Spinal cord (tissue), 10 donors: ENCODE measurements around the gene NCOA3. TPM values are rescaled to one million over a fixed set of nuclear protein-coding genes. Genes with fewer than 3 reads are reported as not detected.

ENCODE experiments used
- DNase-seq, 6 donors: peaks; one replicate each; pipeline versions ENCODE4 v3.0.0 to v3.0.0-alpha.2; 2013 to 2015; ENCODE audit warnings: low spot score in 6 of 6, low read depth in 4 of 6
- H3K27ac ChIP-seq: one replicate; pipeline ENCODE4 v1.5.1; 2013; ENCODE audit warnings: low read depth, low read length, control low read depth
- H3K27me3 ChIP-seq: one replicate; pipeline ENCODE4 v1.6.1; 2013; ENCODE audit warnings: low read length; ENCODE audit not compliant: control insufficient read depth, insufficient read depth
- H3K36me3 ChIP-seq: one replicate; pipeline ENCODE4 v1.6.1; 2013; ENCODE audit warnings: low read length; ENCODE audit not compliant: control insufficient read depth, insufficient read depth
- H3K4me1 ChIP-seq: one replicate; pipeline ENCODE4 v1.6.1; 2013; ENCODE audit warnings: low read length; ENCODE audit not compliant: control insufficient read depth, insufficient read depth
- H3K4me3 ChIP-seq: one replicate; pipeline ENCODE4 v1.5.1; 2013; ENCODE audit warnings: low read depth, low read length, control low read depth
- H3K9me3 ChIP-seq: one replicate; pipeline ENCODE4 v1.6.1; 2013; ENCODE audit warnings: low read length; ENCODE audit not compliant: control insufficient read depth, insufficient read depth
- WGBS: methylation state at CpG from one replicate; pipeline ENCODE4 v1.1.5; 2013; ENCODE audit warnings: missing lambda C conversion rate; ENCODE audit not compliant: insufficient coverage; 5-methylcytosine and 5-hydroxymethylcytosine counted together
- polyA plus RNA-seq, 2 donors: library from polyadenylated mRNA; unstranded; fragments of 120-200 nt; gene quantifications; one replicate each; pipeline ENCODE4 v1.2.1, GENCODE V29; 2013; ENCODE audit not compliant: insufficient read length in 2 of 2
- total RNA-seq, 2 donors: library from RNA; depleted of rRNA in 1 of 2; stranded (reverse); fragments of 120-200 nt in 1 of 2; fragments of >200 nt in 1 of 2; gene quantifications; one replicate each; pipeline versions ENCODE4 v1.2.3 to v1.2.4, GENCODE V29; 2013 to 2014
- donor health status: healthy.

The NCOA3 gene
- total and polyA plus RNA-seq, 4 donors, result 23.0 to 43.7 (median 33.4) TPM

- WGBS, result 93% methylated on average over 4 of the region's 6 CpGs
- H3K4me3 ChIP-seq, result no peak overlapping the region
- peaks cover 7% of the 10 kb centered on the region for H3K4me1 ChIP-seq
- H3K36me3 ChIP-seq, result peaks cover 22% of the 10 kb centered on the region
- H3K9me3 ChIP-seq, result peaks cover 2% of the 10 kb centered on the region
- H3K27ac ChIP-seq, result no peak overlapping the region
- no peaks in the 10 kb centered on the region for H3K27me3 ChIP-seq
- DNase-seq, result no peak
These were observed 196.5 kb downstream of the NCOA3 start for GRCh38 chr20:47698142-47698541.

- Histone ChIP-seq H3K4me1 (peaks cover 10% of the 10 kb centered on the region), H3K36me3 (peaks cover 14% of the 10 kb centered on the region), H3K27ac (no peak overlapping the region), H3K9me3 (no peaks in the 10 kb centered on the region), H3K27me3 (no peaks in the 10 kb centered on the region), H3K4me3 (no peak overlapping the region)
- DNase-seq, result no peak
- no CpG with 5 or more reads among the region's 1 CpG for WGBS
These were observed 198.1 kb downstream of the NCOA3 start for GRCh38 chr20:47699818-47700217.

GRCh38 chr20:47700327-47700726, 198.6 kb downstream of the NCOA3 start:
- no peak overlapping the region for H3K27ac ChIP-seq
- H3K27me3 ChIP-seq, result no peaks in the 10 kb centered on the region
- H3K4me3 ChIP-seq, result no peak overlapping the region
- DNase-seq, result no peak
- peaks cover 16% of the 10 kb centered on the region for H3K36me3 ChIP-seq
- WGBS, result 100% methylated on average over 3 of the region's 7 CpGs
- H3K4me1 ChIP-seq, result peaks cover 15% of the 10 kb centered on the region
- no peaks in the 10 kb centered on the region for H3K9me3 ChIP-seq

- H3K9me3 ChIP-seq, result no peaks in the 10 kb centered on the region
- no peak overlapping the region for H3K4me3 ChIP-seq
- no peaks in the 10 kb centered on the region for H3K27me3 ChIP-seq
- H3K36me3 ChIP-seq, result peaks cover 16% of the 10 kb centered on the region
- WGBS, result 90% methylated on average over 12 of the region's 15 CpGs
- DNase-seq, result no peak
- no peak overlapping the region for H3K27ac ChIP-seq
- peaks cover 16% of the 10 kb centered on the region for H3K4me1 ChIP-seq
These were observed 199.9 kb downstream of the NCOA3 start for GRCh38 chr20:47701612-47702011.

- Histone ChIP-seq H3K36me3 (peaks cover 5% of the 10 kb centered on the region), H3K27ac (no peak overlapping the region), H3K9me3 (no peaks in the 10 kb centered on the region), H3K4me3 (no peak overlapping the region), H3K27me3 (no peaks in the 10 kb centered on the region), H3K4me1 (peaks cover 18% of the 10 kb centered on the region)
- WGBS, result 60% methylated on average over 2 of the region's 5 CpGs
- DNase-seq, result no peak
These were observed 202.1 kb downstream of the NCOA3 start for GRCh38 chr20:47703748-47704147.

- WGBS, result 80% methylated on average over 15 of the region's 15 CpGs
- no peak for DNase-seq
- H3K27ac ChIP-seq, result no peak overlapping the region
These were observed 203.2 kb downstream of the NCOA3 start for GRCh38 chr20:47704746-47705496.

GRCh38 chr20:47705497-47705856, 203.8 kb downstream of the NCOA3 start:
- Histone ChIP-seq H3K4me1 (peaks cover 27% of the 10 kb centered on the region), H3K27ac (no peak overlapping the region), H3K36me3 (peaks cover 5% of the 10 kb centered on the region), H3K4me3 (no peak overlapping the region), H3K27me3 (no peaks in the 10 kb centered on the region), H3K9me3 (no peaks in the 10 kb centered on the region)
- no peak for DNase-seq
- 100% methylated on average over 1 of the region's 7 CpGs for WGBS

More at GRCh38 chr20:47704746-47705496, 203.2 kb downstream of the NCOA3 start:
- H3K36me3 ChIP-seq, result peaks cover 5% of the 10 kb centered on the region
- no peaks in the 10 kb centered on the region for H3K9me3 ChIP-seq
- H3K4me3 ChIP-seq, result no peak overlapping the region
- peaks cover 26% of the 10 kb centered on the region for H3K4me1 ChIP-seq
- H3K27me3 ChIP-seq, result no peaks in the 10 kb centered on the region

GRCh38 chr20:47706345-47706744, 204.7 kb downstream of the NCOA3 start:
- WGBS, result 100% methylated on average over 3 of the region's 5 CpGs
- Histone ChIP-seq H3K4me1 (peaks cover 35% of the 10 kb centered on the region), H3K27me3 (no peaks in the 10 kb centered on the region), H3K27ac (no peak overlapping the region), H3K36me3 (peaks cover 5% of the 10 kb centered on the region), H3K9me3 (no peaks in the 10 kb centered on the region), H3K4me3 (no peak overlapping the region)
- DNase-seq, result no peak
